Subcutaneous abdominal adipose tissue (tissue), 5 donors: Measurements from ENCODE around the gene ZXDC.

Experiments used
- H3K27ac ChIP-seq: one replicate; pipeline ENCODE4 v1.7.0; 2013; ENCODE audit warnings: low read depth, mild to moderate bottlenecking, inconsistent platforms, low read length, moderate library complexity
- H3K27me3 ChIP-seq, 5 donors: one replicate each; pipeline ENCODE4 v1.7.0; 2013; ENCODE audit warnings: low read length in 5 of 5, inconsistent platforms in 1 of 5; ENCODE audit not compliant: control insufficient read depth in 5 of 5, insufficient read depth in 4 of 5
- H3K36me3 ChIP-seq, 5 donors: one replicate each; pipeline ENCODE4 v1.7.0; 2013; ENCODE audit warnings: low read length in 5 of 5; ENCODE audit not compliant: control insufficient read depth in 5 of 5, insufficient read depth in 5 of 5
- H3K4me1 ChIP-seq, 5 donors: one replicate each; pipeline ENCODE4 v1.7.0; 2013; ENCODE audit warnings: low read length in 5 of 5, mild to moderate bottlenecking in 3 of 5, moderate library complexity in 1 of 5; ENCODE audit not compliant: control insufficient read depth in 5 of 5, insufficient read depth in 5 of 5
- H3K4me3 ChIP-seq, 5 donors: one replicate each; pipeline ENCODE4 v1.7.0; 2013; ENCODE audit warnings: low read length in 5 of 5, low read depth in 1 of 5
- H3K9ac ChIP-seq, 5 donors: one replicate each; pipeline ENCODE4 v1.7.0; 2013; ENCODE audit warnings: low read length in 5 of 5, mild to moderate bottlenecking in 4 of 5, moderate library complexity in 3 of 5
- H3K9me3 ChIP-seq, 5 donors: one replicate each; pipeline ENCODE4 v1.7.0; 2013; ENCODE audit warnings: low read length in 5 of 5; ENCODE audit not compliant: control insufficient read depth in 5 of 5
- donor health status: healthy.
- donor health status: healthy.
- donor health status: healthy.
- donor health status: healthy.
- donor health status: healthy.

Gene ZXDC

DNA sequence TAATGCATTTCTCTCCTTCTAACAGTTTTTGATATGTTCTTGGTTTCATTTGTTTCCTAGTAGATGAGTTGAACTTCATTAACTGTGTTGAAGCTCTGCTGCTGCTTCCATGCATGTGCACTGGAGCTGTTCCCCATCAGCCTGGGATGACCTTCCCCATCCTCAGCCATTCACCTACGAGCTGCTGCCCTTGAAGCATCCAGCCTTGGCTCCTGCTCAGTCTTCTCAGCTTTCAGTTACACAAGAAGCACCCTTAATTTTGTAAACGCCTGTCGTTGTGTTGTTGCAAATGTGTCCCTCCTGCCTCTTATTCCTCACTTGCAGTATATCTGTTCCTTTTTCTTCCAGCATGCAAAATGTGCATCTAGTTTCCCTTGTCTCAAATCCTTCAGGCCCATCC, 8.5 kb upstream of the ZXDC start:
- H3K9ac ChIP-seq = no peak overlapping the region
- H3K4me3 ChIP-seq = no peak overlapping the region
- no peaks in the 10 kb centered on the region for H3K9me3 ChIP-seq

DNA sequence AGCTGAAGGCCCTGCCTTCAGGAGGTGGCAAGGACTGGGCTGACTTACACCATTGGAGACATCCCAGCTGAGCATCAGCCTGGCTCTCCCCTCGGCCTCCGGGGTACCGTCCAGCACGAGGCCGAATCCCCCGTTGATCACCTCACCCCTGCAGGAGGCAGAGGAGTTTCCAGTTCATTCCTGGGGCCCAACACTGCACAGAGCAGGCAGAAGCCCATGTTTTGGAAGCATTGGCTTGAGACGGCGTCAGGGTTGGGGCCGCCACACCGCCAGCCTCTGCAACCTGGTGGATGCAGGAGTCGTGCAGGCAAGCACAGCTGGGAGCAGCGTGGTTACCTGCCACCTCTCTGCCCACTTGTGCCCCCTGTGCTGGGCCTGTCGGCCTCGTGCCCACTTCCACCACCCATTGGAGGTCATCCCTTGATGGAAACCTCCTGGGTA, 7.7 kb upstream of the ZXDC start:
- H3K9ac ChIP-seq = no peak overlapping the region

More for the DNA sequence above, 8.5 kb upstream of the ZXDC start:
- Histone ChIP-seq H3K27ac (no peak overlapping the region), H3K27me3 (peaks cover 0 to 4% (median 0%) of the 10 kb centered on the region in 5 donors), H3K36me3 (no peaks in the 10 kb centered on the region), H3K4me1 (peaks cover 0 to 42% (median 14%) of the 10 kb centered on the region in 5 donors)

DNA sequence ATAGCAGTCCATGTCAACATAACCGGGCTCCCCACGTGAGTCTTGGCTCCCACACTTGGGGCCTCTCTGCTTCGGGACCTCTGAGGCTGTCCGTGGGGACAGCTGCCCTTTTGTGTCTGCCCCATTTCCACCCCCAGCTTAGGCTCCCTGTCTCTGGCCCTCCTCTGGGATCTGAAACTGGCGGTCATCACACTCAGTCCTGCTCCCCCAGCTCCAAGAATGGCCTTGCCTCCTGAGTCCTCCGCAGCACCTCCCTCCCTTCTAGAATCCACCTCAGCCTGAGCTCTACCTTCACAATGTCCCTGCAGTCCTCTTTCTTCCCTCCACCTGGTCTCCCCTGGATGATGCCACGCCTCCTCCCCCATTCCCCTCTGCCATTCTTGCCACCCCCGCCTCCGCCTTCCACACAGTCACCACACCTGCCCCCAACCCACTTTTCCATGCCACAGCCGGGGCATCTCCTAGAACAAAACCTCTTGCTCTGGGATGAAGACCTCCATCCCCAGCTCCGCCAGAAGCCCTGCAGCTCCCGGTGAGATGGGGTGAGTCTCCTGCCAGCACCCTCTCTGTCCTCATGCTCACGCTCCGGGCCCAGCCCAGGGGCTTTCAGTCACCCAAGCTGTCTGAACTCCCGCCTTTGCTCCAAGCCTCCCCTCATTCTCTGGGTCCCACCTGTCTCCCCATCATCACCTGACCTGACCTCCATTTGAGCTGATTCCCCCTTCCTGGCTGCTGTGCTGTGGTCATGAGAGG, 7.0 kb upstream of the ZXDC start:
- Histone ChIP-seq H3K36me3 (no peaks in the 10 kb centered on the region), H3K9me3 (no peaks in the 10 kb centered on the region), H3K27me3 (peaks cover 0 to 2% (median 0%) of the 10 kb centered on the region in 5 donors), H3K9ac (no peak overlapping the region), H3K4me1 (peaks cover 0 to 37% (median 14%) of the 10 kb centered on the region in 5 donors), H3K27ac (no peak overlapping the region), H3K4me3 (no peak overlapping the region)

More for the DNA sequence above, 7.7 kb upstream of the ZXDC start:
- H3K36me3 ChIP-seq = no peaks in the 10 kb centered on the region
- H3K4me3 ChIP-seq = no peak overlapping the region
- peaks cover 0 to 2% (median 0%) of the 10 kb centered on the region in 5 donors for H3K27me3 ChIP-seq
- peaks cover 0 to 42% (median 14%) of the 10 kb centered on the region in 5 donors for H3K4me1 ChIP-seq
- H3K9me3 ChIP-seq = no peaks in the 10 kb centered on the region
- no peak overlapping the region for H3K27ac ChIP-seq

DNA sequence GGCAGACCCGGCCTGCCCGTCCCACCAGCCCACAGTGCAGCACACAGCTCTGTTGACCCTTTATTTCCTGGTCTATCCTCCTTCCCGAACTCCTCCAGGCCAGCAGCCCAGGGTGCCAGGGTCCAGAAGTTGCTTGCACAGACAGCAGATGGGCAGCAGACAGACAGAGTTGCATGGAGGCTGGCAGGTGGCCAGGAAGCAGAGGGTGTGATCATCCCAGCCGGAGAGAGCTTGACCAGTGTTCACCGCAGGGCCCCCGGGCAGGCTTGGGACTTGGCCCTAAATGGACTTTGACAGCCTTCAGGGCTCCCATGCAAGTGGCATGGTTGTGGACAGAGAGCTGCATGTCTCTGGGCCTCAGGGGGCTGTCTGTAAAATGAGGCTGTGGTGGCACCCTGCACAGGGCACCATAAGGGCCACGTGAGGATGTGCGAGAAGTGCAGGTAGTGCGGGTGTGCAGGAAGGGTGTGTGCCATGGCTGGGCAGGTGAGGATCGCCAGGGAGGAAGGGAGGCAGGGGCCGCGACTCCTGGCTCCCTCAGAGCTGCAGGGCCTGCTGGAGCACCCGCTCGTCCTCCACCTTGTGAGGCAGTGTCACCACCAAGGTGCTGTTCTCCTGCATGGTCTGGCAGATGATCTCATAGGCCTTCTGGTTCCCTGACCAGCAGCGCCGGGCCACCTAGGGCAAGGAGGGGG, 6.3 kb upstream of the ZXDC start:
- Histone ChIP-seq H3K27me3 (no peaks in the 10 kb centered on the region), H3K36me3 (no peaks in the 10 kb centered on the region), H3K4me1 (peaks cover 0 to 30% (median 10%) of the 10 kb centered on the region in 5 donors), H3K4me3 (no peak overlapping the region), H3K9ac (no peak overlapping the region), H3K27ac (no peak overlapping the region), H3K9me3 (no peaks in the 10 kb centered on the region)

DNA sequence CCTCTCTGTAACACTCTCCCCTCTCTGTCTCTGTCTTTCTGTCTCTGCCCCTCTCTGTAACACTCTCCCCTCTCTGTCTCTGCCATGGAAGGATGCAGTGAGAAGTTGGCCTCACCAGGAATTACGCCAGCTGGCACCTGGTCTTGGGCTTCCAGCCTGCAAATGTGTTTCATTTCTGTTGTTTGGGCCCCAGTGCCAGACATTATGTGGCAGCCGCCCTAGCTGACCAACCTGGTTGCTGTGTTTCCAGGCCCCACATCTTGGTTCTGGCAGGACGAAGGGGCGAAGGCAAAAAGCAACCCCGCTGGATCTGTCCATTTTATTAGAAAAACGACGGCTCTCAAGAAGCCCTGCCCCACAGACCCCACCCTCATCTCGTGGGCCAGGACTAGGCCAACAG, 5.2 kb upstream of the ZXDC start:
- Histone ChIP-seq H3K9me3 (no peaks in the 10 kb centered on the region), H3K36me3 (no peaks in the 10 kb centered on the region), H3K4me1 (peaks cover 2 to 25% (median 11%) of the 10 kb centered on the region in 5 donors), H3K9ac (no peak overlapping the region), H3K4me3 (no peak overlapping the region), H3K27me3 (no peaks in the 10 kb centered on the region), H3K27ac (no peak overlapping the region)

DNA sequence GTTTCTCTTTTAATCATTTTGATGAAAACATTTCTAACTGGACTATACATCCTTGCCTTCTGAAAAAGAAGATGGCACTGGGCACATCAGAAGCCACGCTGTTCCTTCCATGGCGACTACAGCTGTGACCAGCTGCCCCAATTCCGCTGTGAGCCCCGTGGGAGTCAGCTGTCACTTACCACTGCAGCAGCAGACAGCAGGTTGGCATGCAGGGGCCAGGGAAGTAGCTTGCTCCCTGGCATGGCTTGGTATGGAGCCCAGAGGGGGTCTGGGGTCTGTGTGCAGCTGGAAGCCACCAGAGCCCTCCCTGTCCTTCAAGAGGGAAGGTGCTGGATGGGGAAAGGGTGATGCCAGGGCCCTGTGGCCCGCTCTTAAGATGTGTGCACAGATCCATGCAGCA, 4.5 kb upstream of the ZXDC start:
- Histone ChIP-seq H3K27me3 (no peaks in the 10 kb centered on the region), H3K4me3 (no peak overlapping the region), H3K9me3 (no peaks in the 10 kb centered on the region), H3K27ac (no peak overlapping the region), H3K36me3 (no peaks in the 10 kb centered on the region), H3K9ac (no peak overlapping the region), H3K4me1 (peaks cover 2 to 19% (median 11%) of the 10 kb centered on the region in 5 donors)

DNA sequence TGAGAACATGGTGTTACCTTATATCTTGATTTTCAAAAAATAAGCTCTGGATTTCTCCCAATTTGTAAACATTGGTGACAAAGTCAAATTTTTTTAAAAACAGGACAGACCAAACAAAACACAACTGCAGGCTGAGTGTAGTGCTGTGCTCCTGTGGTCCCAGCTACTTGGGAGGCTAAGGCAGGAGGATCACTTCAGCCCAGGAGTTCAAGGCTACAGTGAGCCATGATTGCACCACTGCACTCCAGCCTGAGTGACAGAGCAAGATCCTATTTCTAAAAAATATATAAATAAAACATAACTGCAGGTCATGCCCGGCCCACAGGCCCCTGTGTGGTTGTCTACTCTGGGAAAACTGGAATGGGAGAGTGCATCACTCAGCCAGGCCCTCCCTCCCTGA, 4.0 kb upstream of the ZXDC start:
- no peak overlapping the region for H3K27ac ChIP-seq
- H3K9ac ChIP-seq = no peak overlapping the region
- H3K4me1 ChIP-seq = peaks cover 2 to 19% (median 13%) of the 10 kb centered on the region in 5 donors
- H3K27me3 ChIP-seq = no peaks in the 10 kb centered on the region
- no peaks in the 10 kb centered on the region for H3K36me3 ChIP-seq
- no peaks in the 10 kb centered on the region for H3K9me3 ChIP-seq
- no peak overlapping the region for H3K4me3 ChIP-seq

DNA sequence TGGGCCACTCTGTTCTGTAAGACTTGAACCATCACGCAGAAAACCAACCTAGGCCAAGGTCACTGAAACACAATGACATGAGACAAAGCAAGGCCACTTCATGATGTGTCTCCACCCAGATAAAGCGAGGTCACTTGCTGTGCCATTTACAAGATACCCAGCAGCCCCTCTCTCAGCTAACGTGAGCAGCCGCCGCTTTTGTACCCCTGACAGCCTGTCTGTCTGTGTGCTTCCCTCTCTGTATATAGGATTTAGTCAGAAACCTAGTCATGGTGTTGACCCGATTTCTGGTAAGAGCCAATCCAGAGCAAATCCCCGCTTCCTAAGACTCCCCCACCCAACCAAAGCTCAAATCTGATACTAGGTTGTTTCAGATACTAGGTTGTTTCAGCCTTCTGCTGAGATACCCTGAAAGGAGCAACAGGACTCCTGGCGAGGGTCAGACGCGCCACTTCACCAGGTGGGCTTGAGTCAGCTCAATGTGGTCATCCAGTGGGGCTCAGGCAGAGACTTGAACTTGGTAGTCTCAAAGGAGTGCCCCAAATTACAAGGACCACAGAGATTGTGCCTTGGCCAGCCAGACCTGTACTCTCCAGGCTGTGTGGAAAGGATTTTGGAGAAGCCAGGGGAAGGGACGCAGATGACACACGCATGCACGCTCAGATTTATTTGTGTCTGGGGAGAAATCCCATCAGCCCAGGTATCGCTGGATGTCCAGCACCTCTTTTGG, 3.1 kb upstream of the ZXDC start:
- no peaks in the 10 kb centered on the region for H3K27me3 ChIP-seq
- H3K4me3 ChIP-seq = no peak overlapping the region
- no peak overlapping the region for H3K27ac ChIP-seq
- no peak overlapping the region for H3K9ac ChIP-seq
- no peaks in the 10 kb centered on the region for H3K9me3 ChIP-seq
- H3K36me3 ChIP-seq = no peaks in the 10 kb centered on the region
- H3K4me1 ChIP-seq = peaks cover 5 to 28% (median 21%) of the 10 kb centered on the region in 5 donors

DNA sequence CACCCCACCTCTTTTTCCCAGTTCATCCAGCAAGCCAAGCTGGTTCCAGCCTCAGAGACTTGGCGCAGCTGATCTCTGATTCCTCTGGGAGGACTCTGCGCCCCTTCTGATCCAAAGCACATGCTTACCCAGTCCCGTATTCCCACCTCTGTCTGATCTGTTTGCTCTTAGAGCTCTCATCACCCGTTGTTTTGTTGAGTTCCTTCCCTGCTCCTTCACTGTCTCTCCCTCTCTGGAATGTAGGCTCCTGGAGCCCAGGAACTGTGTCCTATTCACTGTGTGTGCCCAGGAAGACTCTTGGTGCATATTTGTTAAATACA, 1.3 kb upstream of the ZXDC start:
- no peak overlapping the region for H3K4me3 ChIP-seq
- peaks cover 18 to 44% (median 38%) of the 10 kb centered on the region in 5 donors for H3K4me1 ChIP-seq
- H3K9ac ChIP-seq = no peak overlapping the region
- H3K27ac ChIP-seq = no peak overlapping the region
- H3K9me3 ChIP-seq = no peaks in the 10 kb centered on the region
- no peaks in the 10 kb centered on the region for H3K27me3 ChIP-seq
- no peaks in the 10 kb centered on the region for H3K36me3 ChIP-seq
